ENCODE measurements around the gene WDR55. TPM values are rescaled to one million over a fixed set of nuclear protein-coding genes. Genes with fewer than 3 reads are reported as not detected.
"Not testable (repeated sequence)": the region's sequence is repeated elsewhere in the genome, so short reads cannot be mapped to it uniquely, and the experiment has no call there.

The WDR55 gene
- 10 to 100 TPM; 11.9 to 20.6 (median 14.4) TPM for polyA plus RNA-seq (ENCODE audit: insufficient read length in 4 of 4)

DNA sequence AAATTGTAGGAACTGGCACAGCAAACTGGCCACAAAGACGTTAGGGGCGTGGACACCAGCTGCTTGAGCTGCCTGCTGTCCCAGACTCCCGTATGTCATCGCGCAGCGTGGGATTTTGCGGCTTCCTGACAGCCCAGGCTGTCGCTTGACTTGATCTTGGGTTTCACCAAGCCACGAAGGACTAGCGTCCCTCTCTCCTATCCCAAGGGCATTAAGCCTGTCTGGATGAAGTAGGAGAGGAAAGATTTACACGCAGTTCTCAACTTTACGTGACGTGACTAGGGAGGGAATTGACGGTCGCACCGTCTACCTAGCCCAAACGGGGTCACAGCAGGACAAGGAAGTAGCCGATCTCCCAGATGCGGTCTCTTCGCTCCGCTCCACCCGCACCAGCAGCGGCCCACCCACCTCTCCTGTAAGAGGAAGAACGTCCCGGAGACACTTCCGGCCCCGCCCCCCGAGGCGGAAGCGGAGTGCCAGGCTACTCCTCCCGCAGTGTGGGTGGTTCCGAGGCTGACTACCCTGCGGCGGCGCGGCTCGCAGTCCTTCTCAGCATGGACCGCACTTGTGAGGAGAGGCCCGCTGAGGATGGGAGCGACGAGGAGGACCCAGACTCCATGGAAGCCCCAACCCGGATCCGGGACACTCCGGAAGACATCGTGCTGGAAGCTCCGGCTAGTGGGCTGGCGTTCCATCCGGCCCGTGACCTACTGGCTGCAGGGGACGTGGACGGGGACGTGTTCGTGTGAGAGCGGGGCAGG lies at the start of gene WDR55:
WDR55 (plus strand) TSS at position 546 of the 761 bp plus-strand sequence; CDS start at position 555, 9 bp downstream.
- DNase-seq (ENCODE audit: low read depth in 4 of 4, low spot score in 3 of 4) = peak; percentile 70 to 81 (median 78)

GRCh38 chr5:140622301-140622700 lies 42.4 kb upstream of the WDR55 start:
- no peak for DNase-seq (ENCODE audit: low read depth in 4 of 4, low spot score in 3 of 4)

- not testable (repeated sequence) for DNase-seq (ENCODE audit: low read depth in 4 of 4, low spot score in 3 of 4)
Measured at GRCh38 chr5:140623061-140623460, 41.6 kb upstream of the WDR55 start.

DNA sequence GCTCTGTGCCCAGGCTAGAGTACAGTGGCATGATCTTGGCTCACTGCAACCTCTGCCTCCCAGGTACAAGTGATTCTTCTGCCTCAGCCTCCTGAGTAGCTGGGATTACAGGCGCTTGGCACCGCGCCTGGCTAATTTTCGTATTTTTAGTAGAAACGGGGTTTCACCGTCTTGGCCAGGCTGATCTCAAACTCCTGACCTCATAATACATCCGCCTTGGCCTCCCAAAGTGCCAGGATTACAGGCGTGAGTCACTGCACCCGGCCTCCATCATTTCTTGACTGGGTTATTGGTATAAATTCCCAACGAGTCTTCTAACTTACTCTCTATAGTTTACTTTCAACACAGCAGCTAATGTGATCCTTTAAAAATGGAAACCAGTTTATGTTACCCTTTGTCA lies 39.8 kb upstream of the WDR55 start:
- DNase-seq (ENCODE audit: low read depth in 4 of 4, low spot score in 3 of 4) = not testable (repeated sequence)

DNA sequence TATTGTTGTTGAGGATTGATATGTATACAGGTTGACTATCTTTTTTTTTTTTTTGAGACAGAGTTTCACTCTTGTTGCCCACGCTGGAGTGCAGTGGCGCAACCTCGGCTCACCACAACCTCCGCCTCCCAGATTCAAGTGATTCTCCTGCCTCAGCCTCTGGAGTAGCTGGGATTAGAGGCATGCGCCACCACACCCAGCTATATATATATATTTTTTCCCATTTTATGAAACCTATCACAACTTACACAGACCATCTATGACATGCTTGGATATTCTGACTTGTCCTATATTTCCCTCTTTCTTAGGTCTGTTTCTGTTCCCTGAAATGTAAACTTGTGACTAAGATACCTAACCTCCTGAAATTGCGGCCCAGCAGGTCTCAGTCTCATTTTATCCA lies 36.7 kb upstream of the WDR55 start:
- no peak for DNase-seq (ENCODE audit: low read depth in 4 of 4, low spot score in 3 of 4)

- no peak for DNase-seq (ENCODE audit: low read depth in 4 of 4, low spot score in 3 of 4)
Measured at GRCh38 chr5:140628711-140629110, 36.0 kb upstream of the WDR55 start.

DNA sequence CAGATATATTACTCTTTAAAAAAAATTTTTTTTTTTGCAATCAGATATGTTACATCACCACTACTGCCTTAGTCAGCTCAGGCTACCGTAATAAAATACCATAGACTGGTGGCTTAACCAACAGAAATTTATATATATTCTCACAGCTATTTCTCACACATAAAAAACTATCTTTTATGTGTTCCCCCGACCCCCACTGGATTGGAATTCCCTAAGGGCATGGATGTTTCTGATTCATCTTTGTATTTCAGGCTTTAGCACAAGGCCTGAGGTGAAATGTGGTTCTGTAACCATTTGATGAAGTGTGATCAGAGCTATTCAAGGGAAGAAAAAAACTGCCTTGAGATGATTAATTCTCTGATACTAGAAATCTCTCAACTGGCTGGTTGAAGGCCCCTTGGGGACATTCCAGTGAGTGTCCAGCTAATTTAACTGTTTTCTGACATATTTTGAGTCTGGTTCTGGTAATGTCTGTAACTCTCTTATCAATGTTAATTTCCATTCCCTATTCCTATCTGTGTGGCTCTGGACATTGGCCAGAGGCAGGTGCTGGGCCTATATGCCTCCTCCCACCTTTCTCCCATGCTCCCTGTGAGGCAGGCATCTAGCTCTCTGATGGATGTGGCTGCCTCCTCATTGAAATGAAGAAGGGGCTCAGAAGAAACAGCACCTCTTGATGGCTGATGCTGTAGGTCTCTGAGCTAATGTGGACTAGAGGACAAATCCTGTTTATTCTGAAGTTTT lies 34.2 kb upstream of the WDR55 start:
- DNase-seq (ENCODE audit: low read depth in 4 of 4, low spot score in 3 of 4) = no peak

DNA sequence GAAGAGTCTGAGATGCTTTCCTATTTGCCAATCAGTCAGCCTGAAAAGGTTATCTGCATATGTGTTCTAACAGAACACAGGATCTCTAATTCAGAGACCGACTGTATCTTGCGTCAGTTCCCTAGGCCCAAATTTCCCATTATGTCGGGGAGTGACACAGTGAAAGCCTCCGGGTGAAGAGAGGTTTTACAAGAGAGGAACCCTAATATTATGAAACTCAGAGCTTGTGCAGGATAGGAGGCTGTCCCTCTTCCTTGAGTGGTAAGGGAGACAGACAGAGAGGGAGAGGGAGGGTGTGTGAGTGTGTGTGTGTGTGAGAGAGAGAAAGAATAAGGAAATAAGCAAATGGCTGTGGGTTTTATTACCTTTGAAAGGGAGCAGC lies 33.7 kb upstream of the WDR55 start:
- no peak for DNase-seq (ENCODE audit: low read depth in 4 of 4, low spot score in 3 of 4)

DNA sequence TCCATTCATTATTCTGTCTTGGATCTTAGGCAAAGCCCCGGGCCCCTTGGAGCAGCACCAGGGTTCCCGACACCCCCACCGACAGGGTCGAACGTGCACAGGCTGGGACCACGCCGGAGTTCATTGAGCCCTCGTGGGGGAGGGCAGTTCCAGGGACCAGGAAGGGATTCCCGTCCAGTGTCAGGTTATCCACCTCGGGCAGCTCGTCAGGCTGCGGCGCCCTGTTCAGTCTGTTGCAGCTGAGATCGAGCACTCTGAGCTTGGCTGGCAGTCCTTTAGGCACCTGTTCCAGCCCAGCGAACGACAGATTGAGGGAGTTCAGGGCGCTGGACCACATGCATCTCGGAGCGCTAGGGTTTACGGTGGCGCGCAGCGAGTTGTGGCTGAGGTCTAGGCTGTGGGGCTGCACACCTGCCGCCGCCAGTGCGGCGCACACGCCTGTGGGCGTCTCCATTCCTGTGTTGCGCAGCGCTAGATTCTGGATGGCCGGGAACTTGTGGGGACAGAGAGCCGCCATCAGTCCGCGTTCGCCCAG lies 32.8 kb upstream of the WDR55 start:
- DNase-seq (ENCODE audit: low read depth in 4 of 4, low spot score in 3 of 4) = no peak

DNA sequence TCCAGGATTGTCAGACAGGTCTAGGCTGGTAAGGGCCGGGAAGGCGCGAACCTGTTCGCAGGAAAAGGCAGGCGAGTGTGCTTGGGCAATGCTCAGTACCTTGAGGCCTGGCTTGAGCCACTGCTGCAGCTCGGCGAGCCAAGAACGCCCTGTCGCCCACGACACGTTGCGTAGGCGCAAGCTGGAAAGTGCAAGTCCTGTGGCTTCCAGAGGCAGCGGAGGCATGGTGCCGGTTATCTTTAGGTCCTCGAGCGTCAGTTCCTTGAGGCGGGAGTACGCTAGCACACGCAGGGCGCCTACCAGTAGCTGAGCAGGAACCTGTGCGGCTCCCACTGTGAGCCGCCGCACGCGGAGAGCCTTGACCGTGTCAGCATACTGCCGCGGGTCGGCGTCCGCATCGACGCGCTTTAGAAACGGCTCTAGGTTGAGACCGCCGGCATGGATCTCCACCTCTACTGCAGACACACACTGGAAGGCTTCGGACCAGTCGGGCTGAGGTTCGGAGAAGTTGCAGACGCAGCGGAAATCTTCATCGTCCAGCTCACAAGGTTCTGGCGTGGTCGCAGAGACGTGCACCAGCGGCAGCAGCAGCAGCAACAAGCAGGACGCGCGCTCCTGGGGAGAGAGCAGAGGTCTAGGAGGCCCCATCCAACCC lies 32.2 kb upstream of the WDR55 start:
- peak in 1 of 4 donors; percentile 12 for DNase-seq (ENCODE audit: low read depth in 4 of 4, low spot score in 3 of 4)

DNA sequence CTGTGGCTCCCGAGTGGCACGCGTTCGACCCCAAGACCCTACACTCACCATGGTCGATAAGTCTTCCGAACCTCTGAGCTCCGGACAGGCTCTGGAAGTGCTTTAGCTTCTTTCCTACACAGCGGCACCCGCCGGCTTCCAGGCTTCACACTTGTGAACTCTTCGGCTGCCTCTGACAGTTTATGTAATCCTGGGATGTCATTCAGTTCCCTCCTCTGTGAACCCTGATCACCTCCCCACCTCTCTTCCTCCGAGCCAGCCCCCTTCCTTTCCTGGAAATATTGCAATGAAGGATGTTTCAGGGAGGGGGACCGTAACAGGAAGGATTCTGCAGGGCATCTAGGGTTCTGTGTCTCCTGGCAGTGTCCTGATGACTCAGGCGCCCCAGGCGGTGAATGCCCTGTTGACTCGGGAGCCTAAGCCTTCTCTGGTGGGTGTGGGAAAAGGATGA lies 31.7 kb upstream of the WDR55 start, which contains the start of gene CD14:
CD14 (minus strand) TSS at position 155 of the 451 bp plus-strand sequence; CDS start at position 51, 104 bp downstream.
- no peak for DNase-seq (ENCODE audit: low read depth in 4 of 4, low spot score in 3 of 4)

DNA sequence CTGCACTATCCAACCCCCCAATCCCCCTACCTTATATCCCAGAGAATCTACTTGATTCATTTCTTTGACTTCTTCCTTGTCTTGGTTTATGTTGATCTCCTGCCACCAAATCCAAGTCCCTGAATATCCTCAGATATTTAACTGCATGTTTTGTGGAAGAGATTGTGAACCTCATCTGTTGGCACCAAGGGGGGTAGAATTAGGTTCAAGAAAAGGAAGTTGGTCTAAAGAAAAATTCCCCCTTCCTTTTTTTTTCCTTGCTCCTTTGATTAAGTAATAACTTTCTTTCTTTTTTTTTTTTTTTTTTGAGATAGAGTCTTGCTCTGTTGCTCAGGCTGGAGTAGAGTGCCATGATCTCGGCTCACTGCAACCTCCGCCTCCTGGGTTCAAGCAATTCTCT lies 31.2 kb upstream of the WDR55 start:
- DNase-seq (ENCODE audit: low read depth in 4 of 4, low spot score in 3 of 4) = no peak

- DNase-seq (ENCODE audit: low read depth in 4 of 4, low spot score in 3 of 4) = no peak
Measured at GRCh38 chr5:140634103-140634502, 30.6 kb upstream of the WDR55 start.

DNA sequence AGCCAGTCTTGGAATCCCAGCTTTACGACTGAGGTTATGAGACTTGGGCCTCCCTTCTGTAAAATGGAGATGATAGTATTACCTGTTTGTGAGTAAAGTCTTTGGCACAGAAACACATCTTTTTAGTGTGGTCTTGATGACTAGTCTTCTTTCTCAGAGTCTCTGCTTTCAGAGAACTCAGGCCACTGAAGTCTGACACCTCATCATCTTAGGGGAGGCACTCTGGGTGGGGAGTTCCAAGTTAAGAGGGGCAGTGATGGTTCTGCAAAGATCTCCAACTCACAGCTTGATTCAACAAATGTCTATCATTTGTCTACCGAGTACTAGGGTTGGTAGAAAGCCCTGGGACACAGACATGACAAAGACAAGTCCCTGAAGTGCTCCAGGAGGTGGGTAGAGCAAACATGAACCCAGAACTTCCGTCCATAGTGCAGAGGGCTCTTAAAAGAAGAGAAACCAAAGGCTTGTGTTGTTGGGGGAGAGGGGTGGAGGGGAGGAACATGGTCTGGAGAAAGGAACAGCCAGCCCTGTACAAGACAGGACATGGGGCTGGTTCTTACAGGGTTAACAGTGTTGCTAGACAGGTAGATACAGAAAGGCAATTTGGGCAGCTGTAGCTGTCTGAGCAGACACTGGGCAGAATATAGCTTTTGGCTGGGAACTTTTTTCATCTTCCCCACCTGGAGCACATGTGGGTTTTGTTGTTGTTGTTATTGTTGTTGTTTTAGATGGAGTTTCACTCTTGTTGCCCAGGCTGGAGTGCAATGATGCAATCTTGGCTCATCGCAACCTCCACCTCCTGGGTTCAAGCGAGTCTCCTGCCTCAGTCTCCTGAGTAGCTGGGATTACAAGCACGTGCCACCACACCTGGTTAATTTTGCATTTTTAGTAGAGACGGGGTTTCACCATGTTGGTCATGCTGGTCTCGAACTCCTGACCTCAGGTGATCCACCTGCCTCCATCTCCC lies 29.1 kb upstream of the WDR55 start:
- DNase-seq (ENCODE audit: low read depth in 4 of 4, low spot score in 3 of 4) = no peak

DNA sequence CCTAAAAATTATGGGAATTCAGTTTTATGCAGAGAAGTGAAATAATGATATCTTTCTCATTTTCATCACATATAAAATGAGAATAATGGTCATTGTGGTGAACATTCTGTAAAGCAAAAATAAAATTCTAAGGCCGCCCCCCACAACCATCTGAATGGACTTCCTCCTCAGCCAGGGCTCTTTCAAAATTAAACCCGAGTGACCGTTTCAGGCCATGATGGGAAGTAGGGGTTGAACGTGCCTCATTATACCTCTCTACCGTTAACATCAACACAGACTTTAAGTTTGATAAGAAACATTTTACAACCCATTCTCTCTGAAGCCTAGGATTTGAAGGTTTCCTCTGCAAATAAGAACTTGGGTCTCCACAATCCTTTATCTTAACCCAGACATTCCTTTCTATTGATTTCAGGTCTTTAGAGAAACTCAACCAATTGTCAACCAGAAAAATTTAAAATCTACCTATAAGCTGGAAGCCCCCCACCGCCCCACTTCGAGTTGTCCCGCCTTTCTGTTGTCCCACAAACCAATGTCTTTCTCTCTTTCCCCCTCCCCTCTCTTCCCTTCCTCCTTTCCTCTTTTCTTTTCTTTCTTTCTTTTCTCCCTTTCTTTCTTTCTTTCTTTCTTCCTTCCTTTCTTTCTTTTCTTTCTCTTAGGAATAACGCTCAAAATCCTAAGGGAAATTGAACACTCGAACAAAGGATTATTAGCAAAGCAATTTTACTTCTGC lies 27.2 kb upstream of the WDR55 start:
- no peak for DNase-seq (ENCODE audit: low read depth in 4 of 4, low spot score in 3 of 4)

DNA sequence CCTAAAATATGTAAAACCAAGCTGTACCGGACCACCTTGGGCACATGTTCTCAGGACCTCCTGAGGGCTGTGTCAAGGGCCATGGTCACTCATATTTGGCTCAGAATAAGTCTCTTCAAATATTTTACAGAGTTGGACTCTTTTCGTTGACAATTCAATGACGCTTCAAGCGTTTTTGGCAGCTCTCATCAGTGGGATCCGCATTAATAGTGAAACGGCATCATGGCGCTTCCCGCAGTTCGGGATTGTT lies 25.9 kb upstream of the WDR55 start:
- not testable (repeated sequence) for DNase-seq (ENCODE audit: low read depth in 4 of 4, low spot score in 3 of 4)

- DNase-seq (ENCODE audit: low read depth in 4 of 4, low spot score in 3 of 4) = peak; percentile 74 to 83 (median 80)
Measured at GRCh38 chr5:140639148-140639981, 25.3 kb upstream of the WDR55 start, which contains the start of gene TMCO6. TSS of gene TMCO6 (plus strand) at chr5:140639451. CDS start at chr5:140639528, 77 bp downstream.

DNA sequence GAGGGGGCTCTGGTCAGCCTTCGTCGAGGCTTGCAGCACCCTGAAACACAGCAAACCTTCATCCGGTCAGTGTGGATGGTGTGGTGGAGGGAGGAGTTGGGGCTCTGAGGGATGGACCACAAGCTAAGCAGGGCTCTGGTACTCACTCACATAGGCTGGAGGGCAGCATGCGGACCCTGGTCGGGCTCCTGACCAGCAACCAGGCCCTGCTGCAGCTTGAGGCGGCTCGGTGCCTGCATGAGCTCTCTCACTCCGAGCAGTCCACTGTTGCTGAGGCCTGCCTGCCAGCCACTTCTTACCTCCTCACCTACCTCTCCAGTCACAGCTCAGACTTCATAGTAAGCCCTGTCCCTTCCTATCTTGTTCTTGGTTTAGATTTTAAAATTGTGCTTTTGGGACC lies 23.0 kb upstream of the WDR55 start:
- DNase-seq (ENCODE audit: low read depth in 4 of 4, low spot score in 3 of 4) = no peak

Measured in left renal pelvis (tissue), 4 donors.